Mucosa of stomach (tissue), 1 donor: Measurements from ENCODE around the gene GSTT2B.
"Not testable (repeated sequence)": the region's sequence is repeated elsewhere in the genome, so short reads cannot be mapped to it uniquely, and the experiment has no call there.

Experiments used
- H3K27me3 ChIP-seq: one replicate; pipeline ENCODE4 v1.7.0; 2013; ENCODE audit warnings: mild to moderate bottlenecking, low read length; ENCODE audit not compliant: control insufficient read depth, insufficient read depth
- H3K36me3 ChIP-seq: one replicate; pipeline ENCODE4 v1.7.0; 2013; ENCODE audit warnings: low read length; ENCODE audit not compliant: control insufficient read depth, insufficient read depth
- H3K4me1 ChIP-seq: one replicate; pipeline ENCODE4 v1.7.0; 2013; ENCODE audit warnings: mild to moderate bottlenecking, low read length; ENCODE audit not compliant: control insufficient read depth, insufficient read depth
- H3K4me3 ChIP-seq: one replicate; pipeline ENCODE4 v1.7.0; 2013; ENCODE audit warnings: low read length
- H3K9ac ChIP-seq: one replicate; pipeline ENCODE4 v1.7.0; 2013; ENCODE audit warnings: mild to moderate bottlenecking, low read length, moderate library complexity
- H3K9me3 ChIP-seq: one replicate; pipeline ENCODE4 v1.7.0; 2013; ENCODE audit warnings: mild to moderate bottlenecking, low read length, moderate library complexity; ENCODE audit not compliant: control insufficient read depth
- donor health status: Pancreatic carcinoma.

The GSTT2B gene

DNA sequence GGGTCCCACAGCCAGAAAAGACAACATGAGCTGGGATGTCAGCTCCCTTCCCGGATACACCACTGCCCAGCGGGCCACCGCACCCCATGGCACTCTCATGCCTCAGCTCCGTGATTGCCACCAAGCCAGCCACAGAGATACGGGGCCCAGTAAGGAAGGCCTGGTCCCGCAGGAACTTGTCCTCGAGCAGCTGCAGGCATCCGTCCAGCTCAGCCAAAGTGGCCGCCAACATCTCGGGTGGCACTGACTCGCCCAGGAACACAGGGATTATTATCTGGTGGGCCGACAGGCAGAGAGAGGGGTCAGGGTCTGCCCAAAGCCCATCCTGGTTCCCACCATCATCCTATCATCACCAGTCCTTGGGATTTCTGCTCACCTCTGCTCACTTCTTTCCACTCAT lies 16.3 kb upstream of the GSTT2B start:
- H3K9me3 ChIP-seq, H3K4me1 ChIP-seq: not testable (repeated sequence)

DNA sequence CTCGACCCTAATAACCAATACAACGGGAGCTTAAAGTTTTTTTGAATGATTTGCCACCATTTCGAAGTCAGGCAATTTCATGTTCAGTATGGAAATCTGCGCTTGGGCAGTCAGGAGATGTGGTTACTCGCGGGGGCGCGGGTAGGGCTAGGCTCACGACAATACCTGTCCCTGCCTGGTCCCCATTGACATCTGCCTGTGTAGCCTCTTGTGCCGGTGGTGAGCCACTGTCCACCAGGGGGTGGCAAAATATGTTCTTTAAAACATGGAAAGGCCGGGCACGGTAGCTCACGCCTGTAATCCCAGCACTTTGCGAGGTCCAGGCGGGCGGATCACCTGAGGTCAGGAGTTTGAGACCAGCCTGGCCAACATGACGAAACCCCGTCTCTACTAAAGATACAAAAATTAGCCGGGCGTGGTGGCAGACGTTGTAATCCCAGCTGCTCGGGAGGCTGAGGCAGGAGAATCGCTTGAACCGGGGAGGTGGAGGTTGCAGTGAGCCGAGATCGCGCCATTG lies 13.9 kb upstream of the GSTT2B start:
- not testable (repeated sequence) for H3K9ac ChIP-seq, H3K4me3 ChIP-seq, H3K36me3 ChIP-seq

More for the DNA sequence above, 16.3 kb upstream of the GSTT2B start:
- not testable (repeated sequence) for H3K36me3 ChIP-seq, H3K9ac ChIP-seq, H3K27me3 ChIP-seq, H3K4me3 ChIP-seq

DNA sequence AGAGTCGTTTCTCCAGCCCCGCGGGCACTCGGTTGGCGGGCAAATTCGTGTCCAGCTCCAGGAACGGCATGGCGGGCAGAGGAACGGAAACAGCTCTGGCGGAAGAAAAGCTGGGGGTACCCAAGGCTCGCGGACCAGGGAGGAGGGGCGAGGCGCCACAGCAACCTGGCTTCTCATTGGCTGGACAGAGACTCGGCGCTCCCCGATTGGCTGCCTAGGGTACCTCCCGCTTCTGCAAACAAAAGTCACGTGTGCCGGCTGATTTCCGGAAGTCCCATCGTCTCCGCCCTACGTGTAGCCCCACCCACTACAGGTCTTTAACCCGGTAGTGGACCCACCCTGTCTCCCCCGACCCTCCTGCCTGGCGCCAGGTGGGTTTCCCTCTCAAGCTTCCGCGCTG lies 13.3 kb upstream of the GSTT2B start, which contains the start of gene DDT:
DDT (minus strand) TSS at position 97 of the 400 bp plus-strand sequence; CDS start at position 70, 27 bp downstream.
- H3K9me3 ChIP-seq, H3K9ac ChIP-seq, H3K4me1 ChIP-seq, H3K4me3 ChIP-seq, H3K27me3 ChIP-seq, H3K36me3 ChIP-seq: not testable (repeated sequence)

More for the DNA sequence above, 13.9 kb upstream of the GSTT2B start:
- H3K9me3 ChIP-seq, H3K4me1 ChIP-seq, H3K27me3 ChIP-seq: not testable (repeated sequence)

DNA sequence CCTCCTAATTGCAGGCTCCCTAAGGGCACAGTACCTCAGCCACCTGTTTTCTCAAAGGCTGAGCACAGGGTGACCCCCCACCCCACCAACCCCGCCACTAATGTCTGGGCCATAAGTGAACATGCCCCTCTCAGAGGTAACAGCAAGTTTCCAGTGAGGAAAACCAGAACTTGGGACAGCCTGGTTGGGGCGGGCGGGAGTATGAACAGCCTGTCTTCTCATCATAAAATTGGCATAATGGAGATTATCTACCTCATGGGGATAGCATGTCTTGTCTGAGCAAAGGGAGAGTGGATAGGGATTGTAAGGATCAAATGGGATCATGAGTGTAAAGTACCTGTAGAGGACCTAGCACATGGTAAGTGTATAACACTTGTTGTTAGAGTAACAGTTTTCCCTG lies 10.9 kb upstream of the GSTT2B start:
- H3K4me3 ChIP-seq, H3K4me1 ChIP-seq, H3K27me3 ChIP-seq, H3K36me3 ChIP-seq, H3K9ac ChIP-seq, H3K9me3 ChIP-seq: not testable (repeated sequence)

DNA sequence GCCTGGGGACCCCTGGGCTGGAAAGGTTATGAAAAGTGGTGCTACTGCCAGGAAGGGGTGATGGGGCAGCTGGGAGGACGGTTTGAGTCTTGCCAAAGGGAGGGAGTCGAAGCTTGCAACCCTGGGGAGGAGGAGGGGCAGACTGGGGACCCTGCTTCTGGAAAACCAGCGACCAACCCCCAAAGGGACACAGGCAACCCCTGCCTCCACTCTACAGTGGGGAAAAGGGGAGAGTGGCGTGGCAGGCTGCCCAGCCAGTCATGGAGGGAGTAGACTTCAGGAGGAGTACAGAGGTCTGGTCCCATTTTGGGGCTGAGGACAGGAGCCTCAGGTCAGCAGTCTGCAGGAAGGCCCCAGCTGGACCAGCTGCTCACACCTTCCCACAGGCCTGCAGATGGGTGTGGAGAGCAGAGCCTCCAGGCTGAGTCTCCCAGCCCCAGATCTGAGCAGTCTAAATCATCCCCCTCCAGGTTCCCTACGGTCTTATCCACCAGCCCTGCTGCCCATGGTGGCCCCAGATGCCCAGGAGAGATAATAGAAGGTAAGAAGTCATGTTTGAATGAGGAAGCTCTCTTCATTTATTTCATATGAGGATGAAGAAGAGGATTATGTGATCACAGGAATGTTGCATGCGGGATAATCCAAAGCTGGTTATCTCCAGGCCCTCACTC lies 10.0 kb upstream of the GSTT2B start:
- H3K4me1 ChIP-seq: no peaks in the 10 kb centered on the region
- no peak overlapping the region for H3K9ac ChIP-seq

DNA sequence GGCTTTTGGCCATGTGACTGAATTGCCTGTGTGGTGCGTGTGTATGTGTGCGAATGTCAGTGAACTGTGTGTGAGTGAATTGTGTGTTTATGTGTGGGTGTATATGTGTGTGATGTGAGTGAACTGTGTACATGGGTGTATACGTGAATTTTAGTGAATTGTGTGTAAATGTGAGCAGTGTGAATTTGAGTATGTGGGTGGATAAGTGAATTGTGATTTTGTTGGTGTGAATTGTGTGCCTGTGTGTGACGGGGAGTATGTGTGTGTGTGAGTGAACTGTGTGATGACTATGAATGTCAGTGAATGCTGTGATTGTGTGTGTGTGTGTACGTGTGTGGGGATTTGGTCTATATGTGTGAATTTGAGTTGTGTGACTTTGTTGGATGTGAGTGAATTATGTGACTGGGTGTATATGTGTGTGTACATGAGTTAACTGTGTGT lies 9.2 kb upstream of the GSTT2B start:
- H3K4me3 ChIP-seq: no peak overlapping the region
- H3K9ac ChIP-seq: no peak overlapping the region
- H3K9me3 ChIP-seq: no peaks in the 10 kb centered on the region
- no peaks in the 10 kb centered on the region for H3K4me1 ChIP-seq
- no peaks in the 10 kb centered on the region for H3K27me3 ChIP-seq
- H3K36me3 ChIP-seq: peaks cover 5% of the 10 kb centered on the region

More for the DNA sequence above, 10.0 kb upstream of the GSTT2B start:
- H3K27me3 ChIP-seq: no peaks in the 10 kb centered on the region
- no peak overlapping the region for H3K4me3 ChIP-seq
- H3K36me3 ChIP-seq: peaks cover 5% of the 10 kb centered on the region
- no peaks in the 10 kb centered on the region for H3K9me3 ChIP-seq

DNA sequence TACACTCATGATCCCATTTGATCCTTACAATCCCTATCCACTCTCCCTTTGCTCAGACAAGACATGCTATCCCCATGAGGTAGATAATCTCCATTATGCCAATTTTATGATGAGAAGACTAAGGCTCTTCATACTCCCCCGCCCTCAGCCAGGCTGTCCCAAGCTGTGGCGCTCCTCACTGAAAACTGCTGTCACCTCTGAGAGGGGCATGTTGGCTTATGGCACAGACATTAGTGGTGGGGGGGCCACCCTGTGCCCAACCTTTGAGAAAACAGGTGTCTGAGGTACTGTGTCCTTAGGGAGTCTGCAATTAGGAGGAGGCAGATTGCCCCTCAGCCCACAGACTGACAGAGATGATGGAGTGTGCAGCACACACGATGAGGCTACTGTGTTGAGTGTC lies 8.1 kb upstream of the GSTT2B start:
- Histone ChIP-seq H3K9me3 (no peaks in the 10 kb centered on the region), H3K4me3 (no peak overlapping the region), H3K27me3 (no peaks in the 10 kb centered on the region), H3K36me3 (peaks cover 5% of the 10 kb centered on the region), H3K4me1 (no peaks in the 10 kb centered on the region), H3K9ac (no peak overlapping the region)

DNA sequence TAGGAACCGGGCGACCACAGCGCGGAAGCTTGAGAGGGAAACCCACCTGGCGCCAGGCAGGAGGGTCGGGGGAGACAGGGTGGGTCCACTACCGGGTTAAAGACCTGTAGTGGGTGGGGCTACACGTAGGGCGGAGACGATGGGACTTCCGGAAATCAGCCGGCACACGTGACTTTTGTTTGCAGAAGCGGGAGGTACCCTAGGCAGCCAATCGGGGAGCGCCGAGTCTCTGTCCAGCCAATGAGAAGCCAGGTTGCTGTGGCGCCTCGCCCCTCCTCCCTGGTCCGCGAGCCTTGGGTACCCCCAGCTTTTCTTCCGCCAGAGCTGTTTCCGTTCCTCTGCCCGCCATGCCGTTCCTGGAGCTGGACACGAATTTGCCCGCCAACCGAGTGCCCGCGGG lies 5.6 kb upstream of the GSTT2B start, which contains the start of gene DDTL:
DDTL (plus strand) TSS at position 321 of the 400 bp plus-strand sequence; CDS start at position 348, 27 bp downstream.
- not testable (repeated sequence) for H3K27me3 ChIP-seq, H3K4me1 ChIP-seq, H3K4me3 ChIP-seq, H3K9me3 ChIP-seq, H3K36me3 ChIP-seq, H3K9ac ChIP-seq

DNA sequence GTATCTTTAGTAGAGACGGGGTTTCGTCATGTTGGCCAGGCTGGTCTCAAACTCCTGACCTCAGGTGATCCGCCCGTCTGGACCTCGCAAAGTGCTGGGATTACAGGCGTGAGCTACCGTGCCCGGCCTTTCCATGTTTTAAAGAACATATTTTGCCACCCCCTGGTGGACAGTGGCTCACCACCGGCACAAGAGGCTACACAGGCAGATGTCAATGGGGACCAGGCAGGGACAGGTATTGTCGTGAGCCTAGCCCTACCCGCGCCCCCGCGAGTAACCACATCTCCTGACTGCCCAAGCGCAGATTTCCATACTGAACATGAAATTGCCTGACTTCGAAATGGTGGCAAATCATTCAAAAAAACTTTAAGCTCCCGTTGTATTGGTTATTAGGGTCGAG lies 5.1 kb upstream of the GSTT2B start:
- H3K27me3 ChIP-seq, H3K9me3 ChIP-seq, H3K9ac ChIP-seq, H3K36me3 ChIP-seq, H3K4me3 ChIP-seq, H3K4me1 ChIP-seq: not testable (repeated sequence)

DNA sequence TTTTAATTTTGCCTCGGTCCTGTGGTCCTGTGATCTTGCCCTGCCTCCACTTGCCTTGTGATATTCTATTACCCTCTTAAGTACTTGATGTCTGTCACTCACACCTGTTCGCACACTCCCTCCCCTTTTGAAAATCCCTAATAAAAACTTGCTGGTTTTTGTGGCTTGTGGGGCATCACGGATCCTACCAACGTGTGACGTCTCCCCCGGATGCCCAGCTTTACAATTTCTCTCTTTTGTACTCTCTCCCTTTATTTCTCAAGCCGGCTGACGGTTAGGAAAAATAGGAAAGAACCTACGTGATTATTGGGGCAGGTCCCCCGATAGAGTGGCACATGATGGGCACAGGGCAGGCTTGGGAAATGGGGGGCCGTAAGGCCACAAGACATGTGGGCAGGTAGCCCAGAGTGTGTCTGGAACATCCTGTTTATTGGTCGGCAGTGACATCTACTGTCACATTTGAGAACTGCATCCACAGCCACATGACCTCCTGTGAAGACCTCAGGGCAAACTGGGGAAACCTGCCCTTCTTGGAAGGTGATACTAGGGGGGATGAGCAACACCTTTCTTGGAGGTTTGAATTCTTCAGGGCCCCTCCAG lies 4.6 kb downstream of the GSTT2B start:
- not testable (repeated sequence) for H3K9me3 ChIP-seq, H3K4me1 ChIP-seq, H3K4me3 ChIP-seq, H3K9ac ChIP-seq, H3K36me3 ChIP-seq, H3K27me3 ChIP-seq

DNA sequence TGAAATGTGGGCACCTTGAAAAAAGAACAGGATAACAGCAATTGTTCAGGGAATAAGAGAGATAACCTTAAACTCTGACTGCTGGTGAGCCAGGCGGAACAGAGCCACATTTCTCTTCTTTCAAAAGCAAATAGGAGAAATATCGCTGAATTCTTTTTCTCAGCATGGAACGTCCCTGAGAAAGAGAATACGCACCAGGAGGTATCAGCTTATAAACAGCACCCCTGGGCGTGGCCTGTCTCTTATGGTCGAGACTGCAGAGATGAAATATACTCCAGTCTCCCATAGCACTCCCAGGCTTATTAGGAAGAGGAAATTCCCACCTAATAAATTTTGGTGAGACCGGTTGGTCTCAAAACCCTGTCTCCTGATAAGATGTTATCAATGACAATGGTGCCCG lies 5.1 kb downstream of the GSTT2B start:
- H3K36me3 ChIP-seq: not testable (repeated sequence)

DNA sequence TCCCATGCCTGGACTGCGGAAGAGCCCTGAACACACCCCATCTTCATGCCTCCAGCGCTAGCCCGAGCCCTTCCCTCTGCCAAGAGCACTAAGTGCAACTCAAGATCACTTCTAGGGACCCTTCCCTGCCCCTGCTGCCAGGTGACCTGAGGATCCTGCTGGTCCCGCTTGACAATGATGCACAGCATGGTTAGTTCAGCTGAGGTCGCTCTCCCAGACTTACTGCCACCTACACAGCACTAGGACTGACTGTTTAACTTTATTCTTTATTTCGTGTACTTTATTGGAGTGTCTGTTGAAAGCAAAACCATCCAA lies 6.0 kb downstream of the GSTT2B start:
- not testable (repeated sequence) for H3K36me3 ChIP-seq, H3K27me3 ChIP-seq, H3K4me3 ChIP-seq, H3K9ac ChIP-seq, H3K9me3 ChIP-seq, H3K4me1 ChIP-seq

More for the DNA sequence above, 5.1 kb downstream of the GSTT2B start:
- not testable (repeated sequence) for H3K4me3 ChIP-seq, H3K9me3 ChIP-seq, H3K9ac ChIP-seq, H3K27me3 ChIP-seq, H3K4me1 ChIP-seq
